ENCODE measurements around the gene JUNB. TPM values are rescaled to one million over a fixed set of nuclear protein-coding genes. Genes with fewer than 3 reads are reported as not detected.

JUNB gene
- total and polyA plus RNA-seq, 2 of the 13 experiments (the other 11 are each of a cell fraction or from before 2014, with no cell fraction given), result 7.7 to 8.2 TPM

DNA sequence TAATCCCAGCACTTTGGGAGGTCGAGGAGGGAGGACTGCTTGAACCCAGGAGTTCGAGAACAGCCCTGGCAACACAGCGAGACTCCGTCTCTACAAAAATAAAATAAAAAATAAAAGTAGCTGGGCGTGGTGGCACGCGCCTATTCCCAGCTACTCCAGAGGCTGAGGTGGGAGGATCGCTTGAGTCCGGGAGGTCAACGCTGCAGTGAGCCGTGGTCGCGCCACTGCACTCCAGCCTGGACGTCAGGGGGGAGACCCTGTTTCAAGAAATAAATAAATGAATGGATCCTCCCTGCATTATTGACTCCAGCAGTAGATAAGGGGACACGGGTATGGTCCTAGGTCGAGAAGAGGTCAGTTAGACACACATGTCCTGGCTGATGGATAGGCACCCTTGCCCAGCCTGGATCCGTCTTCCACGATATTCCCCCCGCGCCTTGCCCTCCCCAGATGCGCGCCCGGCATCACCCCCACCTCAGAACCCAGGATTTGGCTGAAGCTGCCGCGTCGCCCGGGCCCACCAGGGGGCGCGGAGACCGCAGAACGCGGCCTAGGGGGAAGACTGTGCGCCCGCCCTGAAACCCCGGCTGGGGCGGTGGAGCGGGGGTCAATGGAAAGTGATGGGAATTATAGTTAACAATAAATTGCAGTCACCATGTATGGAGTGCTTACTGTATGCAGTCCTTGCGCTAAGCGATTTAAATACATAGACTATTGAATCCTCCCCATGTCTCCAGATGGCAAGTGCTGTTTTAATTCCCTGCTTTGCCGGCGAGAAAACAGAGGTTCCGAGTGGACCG, 13.9 kb upstream of the JUNB start (continued):
- TF ChIP-seq KMT2B (CRISPR knock-in tag; IDR thresholded peaks at IDR 0.05) (no peak), ZNF292 (CRISPR knock-in tag; IDR thresholded peaks at IDR 0.05; ENCODE audit: borderline replicate concordance, low read depth) (no peak), HNRNPK (IDR thresholded peaks at IDR 0.05; ENCODE audit: low read depth, low read length, poor library complexity, severe bottlenecking) (peak; percentile 28), SNRNP70 (IDR thresholded peaks at IDR 0.05; ENCODE audit: low read depth, low read length) (no peak), ZNF615 (CRISPR knock-in tag; IDR thresholded peaks at IDR 0.05; ENCODE audit: borderline replicate concordance) (no peak), RAD21 (CRISPR knock-in tag; IDR thresholded peaks at IDR 0.05) (peak; percentile 89), HDAC1 (CRISPR knock-in tag; IDR thresholded peaks at IDR 0.05) (no peak), ZNF546 (CRISPR knock-in tag; conservative IDR thresholded peaks at IDR 0.05) (0 out of 2 replicates have a peak, but pooled peaks have one; percentile 42), ZBTB21 (CRISPR knock-in tag; IDR thresholded peaks at IDR 0.05) (no peak), ZFP36L2 (CRISPR knock-in tag; IDR thresholded peaks at IDR 0.05) (no peak), ZNF720 (CRISPR knock-in tag; IDR thresholded peaks at IDR 0.05) (no peak), FOXA1 (IDR thresholded peaks at IDR 0.05) (no peak), FOXA1 (CRISPR knock-in tag; IDR thresholded peaks at IDR 0.05) (no peak), ZNF329 (CRISPR knock-in tag; IDR thresholded peaks at IDR 0.05; ENCODE audit: low read depth) (no peak), PCBP2 (optimal IDR thresholded peaks at IDR 0.05; ENCODE audit: low read depth, low read length, poor library complexity, severe bottlenecking) (no peak), ZNF788 (CRISPR knock-in tag; IDR thresholded peaks at IDR 0.05; ENCODE audit: borderline replicate concordance) (no peak), PCBP1 (IDR thresholded peaks at IDR 0.05; ENCODE audit: borderline replicate concordance, low read depth, low read length) (no peak), U2AF1 (optimal IDR thresholded peaks at IDR 0.05; ENCODE audit: low read depth, low read length) (no peak), ZNF674 (CRISPR knock-in tag; IDR thresholded peaks at IDR 0.05; ENCODE audit: low read depth) (no peak), KLF13 (CRISPR knock-in tag; IDR thresholded peaks at IDR 0.05) (no peak)
- TF ChIP-seq, protein P1, sequence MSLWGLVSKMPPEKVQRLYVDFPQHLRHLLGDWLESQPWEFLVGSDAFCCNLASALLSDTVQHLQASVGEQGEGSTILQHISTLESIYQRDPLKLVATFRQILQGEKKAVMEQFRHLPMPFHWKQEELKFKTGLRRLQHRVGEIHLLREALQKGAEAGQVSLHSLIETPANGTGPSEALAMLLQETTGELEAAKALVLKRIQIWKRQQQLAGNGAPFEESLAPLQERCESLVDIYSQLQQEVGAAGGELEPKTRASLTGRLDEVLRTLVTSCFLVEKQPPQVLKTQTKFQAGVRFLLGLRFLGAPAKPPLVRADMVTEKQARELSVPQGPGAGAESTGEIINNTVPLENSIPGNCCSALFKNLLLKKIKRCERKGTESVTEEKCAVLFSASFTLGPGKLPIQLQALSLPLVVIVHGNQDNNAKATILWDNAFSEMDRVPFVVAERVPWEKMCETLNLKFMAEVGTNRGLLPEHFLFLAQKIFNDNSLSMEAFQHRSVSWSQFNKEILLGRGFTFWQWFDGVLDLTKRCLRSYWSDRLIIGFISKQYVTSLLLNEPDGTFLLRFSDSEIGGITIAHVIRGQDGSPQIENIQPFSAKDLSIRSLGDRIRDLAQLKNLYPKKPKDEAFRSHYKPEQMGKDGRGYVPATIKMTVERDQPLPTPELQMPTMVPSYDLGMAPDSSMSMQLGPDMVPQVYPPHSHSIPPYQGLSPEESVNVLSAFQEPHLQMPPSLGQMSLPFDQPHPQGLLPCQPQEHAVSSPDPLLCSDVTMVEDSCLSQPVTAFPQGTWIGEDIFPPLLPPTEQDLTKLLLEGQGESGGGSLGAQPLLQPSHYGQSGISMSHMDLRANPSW (CRISPR knock-in tag; IDR thresholded peaks at IDR 0.05; ENCODE audit: borderline replicate concordance), result no peak
- TF ChIP-seq, protein P2, sequence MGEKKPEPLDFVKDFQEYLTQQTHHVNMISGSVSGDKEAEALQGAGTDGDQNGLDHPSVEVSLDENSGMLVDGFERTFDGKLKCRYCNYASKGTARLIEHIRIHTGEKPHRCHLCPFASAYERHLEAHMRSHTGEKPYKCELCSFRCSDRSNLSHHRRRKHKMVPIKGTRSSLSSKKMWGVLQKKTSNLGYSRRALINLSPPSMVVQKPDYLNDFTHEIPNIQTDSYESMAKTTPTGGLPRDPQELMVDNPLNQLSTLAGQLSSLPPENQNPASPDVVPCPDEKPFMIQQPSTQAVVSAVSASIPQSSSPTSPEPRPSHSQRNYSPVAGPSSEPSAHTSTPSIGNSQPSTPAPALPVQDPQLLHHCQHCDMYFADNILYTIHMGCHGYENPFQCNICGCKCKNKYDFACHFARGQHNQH (CRISPR knock-in tag; IDR thresholded peaks at IDR 0.05), result no peak
- TF ChIP-seq, protein P3, sequence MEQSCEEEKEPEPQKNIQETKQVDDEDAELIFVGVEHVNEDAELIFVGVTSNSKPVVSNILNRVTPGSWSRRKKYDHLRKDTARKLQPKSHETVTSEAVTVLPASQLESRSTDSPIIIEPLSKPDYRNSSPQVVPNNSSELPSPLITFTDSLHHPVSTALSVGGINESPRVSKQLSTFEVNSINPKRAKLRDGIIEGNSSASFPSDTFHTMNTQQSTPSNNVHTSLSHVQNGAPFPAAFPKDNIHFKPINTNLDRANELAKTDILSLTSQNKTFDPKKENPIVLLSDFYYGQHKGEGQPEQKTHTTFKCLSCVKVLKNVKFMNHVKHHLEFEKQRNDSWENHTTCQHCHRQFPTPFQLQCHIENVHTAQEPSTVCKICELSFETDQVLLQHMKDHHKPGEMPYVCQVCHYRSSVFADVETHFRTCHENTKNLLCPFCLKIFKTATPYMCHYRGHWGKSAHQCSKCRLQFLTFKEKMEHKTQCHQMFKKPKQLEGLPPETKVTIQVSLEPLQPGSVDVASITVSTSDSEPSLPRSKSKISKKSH (CRISPR knock-in tag; IDR thresholded peaks at IDR 0.05; ENCODE audit: borderline replicate concordance), result no peak

All from HepG2 (cell line).